Activated CD8-positive, alpha-beta memory T cell treated with anti-CD3 and anti-CD28 coated beads for 4 hours (primary cell): ENCODE results near the gene TICAM2.

Experiments used
- DNase-seq, 2 donors: peaks; one replicate each; pipeline ENCODE4 v3.0.0-alpha.2; 2020; ENCODE audit warnings: low read depth in 2 of 2

The TICAM2 gene

GRCh38 chr5:115568668-115569067 lies 33.6 kb downstream of the TICAM2 start:
- no peak for DNase-seq

GRCh38 chr5:115565233-115565632 lies 37.0 kb downstream of the TICAM2 start:
- no peak for DNase-seq

- DNase-seq: no peak
Observed at GRCh38 chr5:115561176-115561575, 41.1 kb downstream of the TICAM2 start.

- no peak for DNase-seq
Observed at GRCh38 chr5:115559524-115559923, 42.8 kb downstream of the TICAM2 start.

- DNase-seq: no peak
Observed at GRCh38 chr5:115558388-115558956, 43.8 kb downstream of the TICAM2 start.

- DNase-seq: no peak
Observed at GRCh38 chr5:115557667-115558387, 44.5 kb downstream of the TICAM2 start.

- DNase-seq: no peak
Observed at GRCh38 chr5:115556276-115556675, 46.0 kb downstream of the TICAM2 start.

- no peak for DNase-seq
Observed at GRCh38 chr5:115555084-115555633, 47.1 kb downstream of the TICAM2 start.

- DNase-seq: no peak
Observed at GRCh38 chr5:115553082-115553481, 49.2 kb downstream of the TICAM2 start.

- DNase-seq: no peak
Observed at GRCh38 chr5:115551415-115551814, 50.9 kb downstream of the TICAM2 start.

- DNase-seq: no peak
Observed at GRCh38 chr5:115549154-115549553, 53.1 kb downstream of the TICAM2 start.

GRCh38 chr5:115548683-115549082 lies 53.6 kb downstream of the TICAM2 start:
- no peak for DNase-seq

- DNase-seq: no peak
Observed at GRCh38 chr5:115545351-115545882, 56.9 kb downstream of the TICAM2 start.

GRCh38 chr5:115544436-115545350 lies 57.6 kb downstream of the TICAM2 start, which contains the start of gene FEM1C:
Gene FEM1C, minus strand, starts transcription at chr5:115544775. Its CDS starts 1,282 bp downstream, at chr5:115543493.
- DNase-seq: peak; percentile 93 to 96

GRCh38 chr5:115544043-115544435 lies 58.2 kb downstream of the TICAM2 start:
- DNase-seq: peak; percentile 7 to 34

- DNase-seq: peak in 1 of 2 donors; percentile 35
Observed at GRCh38 chr5:115543365-115544042, 58.8 kb downstream of the TICAM2 start.

GRCh38 chr5:115542651-115543364 lies 59.5 kb downstream of the TICAM2 start:
- DNase-seq: no peak

- no peak for DNase-seq
Observed at GRCh38 chr5:115542086-115542485, 60.2 kb downstream of the TICAM2 start.

GRCh38 chr5:115541611-115542010 lies 60.7 kb downstream of the TICAM2 start:
- DNase-seq: no peak

GRCh38 chr5:115535479-115536035 lies 66.7 kb downstream of the TICAM2 start:
- DNase-seq: no peak
